Panc1 (cell line): Measurements from ENCODE around the gene TTLL5. TPM values are rescaled to one million over a fixed set of nuclear protein-coding genes. Genes with fewer than 3 reads are reported as not detected.

Experiments
- ATAC-seq: fragments of 200-7000 bp; cut with Tn5 transposase; 2 replicates; pipeline ENCODE4 v1.9.1; 2020; ENCODE audit warnings: mild to moderate bottlenecking, moderate library complexity
- BruUV-seq: library from RNA; stranded (reverse); fragments of 400-500 nt; replicated peaks from 2 replicates; lab custom pipeline; 2021; lab: Mats Ljungman, UMichigan
- CTCF ChIA-PET: fragments of 300-600 bp; sonication (Branson Sonifier 250); formaldehyde crosslinking; loops from one replicate; lab custom pipeline; 2022; ENCODE audit warnings: antibody characterized with exemption; lab: Charles Lee
- POLR2A ChIA-PET: fragments of 300-600 bp; sonication (Branson Sonifier 250); formaldehyde crosslinking; loops from one replicate; lab custom pipeline; 2022; ENCODE audit warnings: antibody characterized with exemption; lab: Charles Lee
- DNase-seq: peaks from one replicate; pipeline ENCODE4 v3.0.0-alpha.2; 2010; ENCODE audit warnings: low read depth, low spot score
- H3K27ac ChIP-seq: 2 replicates; pipeline ENCODE4 v1.5.1; 2011; ENCODE audit warnings: mild to moderate bottlenecking, low read length, inconsistent platforms
- H3K27me3 ChIP-seq: fragments of 200-500 bp; sonication (Bioruptor generic); 2 replicates; pipeline ENCODE4 v1.6.0; 2014; ENCODE audit warnings: low read length, inconsistent platforms; ENCODE audit not compliant: control insufficient read depth, insufficient read depth
- H3K36me3 ChIP-seq: fragments of 200-500 bp; sonication (Bioruptor generic); 2 replicates; pipeline ENCODE4 v1.5.1; 2014; ENCODE audit warnings: inconsistent platforms, mild to moderate bottlenecking, low read length, moderate library complexity; ENCODE audit not compliant: control insufficient read depth, insufficient read depth
- H3K4me1 ChIP-seq: 2 replicates; pipeline ENCODE4 v1.5.1; 2011; ENCODE audit warnings: inconsistent platforms, mild to moderate bottlenecking, low read length, moderate library complexity; ENCODE audit not compliant: control insufficient read depth, insufficient read depth
- H3K4me3 ChIP-seq, 2 experiments: 2 replicates each; pipeline ENCODE4 v1.5.1; 2011 to 2012; ENCODE audit warnings: low read depth in 2 of 2, low read length in 2 of 2, mild to moderate bottlenecking in 2 of 2, inconsistent platforms in 1 of 2, moderate library complexity in 1 of 2
- H3K9me3 ChIP-seq: fragments of 200-500 bp; sonication (Bioruptor generic); 2 replicates; pipeline ENCODE4 v1.5.1; 2014; ENCODE audit warnings: low read depth, mild to moderate bottlenecking, inconsistent platforms, low read length, moderate library complexity; ENCODE audit not compliant: control insufficient read depth, insufficient read depth
- POLR2AphosphoS5 ChIP-seq: IDR thresholded peaks from 2 replicates; pipeline ENCODE4 v1.6.1; 2012; ENCODE audit warnings: mild to moderate bottlenecking, low read depth, low read length, moderate library complexity
- SIN3A ChIP-seq: IDR thresholded peaks from 2 replicates; pipeline ENCODE4 v1.6.1; 2012; ENCODE audit warnings: low read depth, mild to moderate bottlenecking, low read length, moderate library complexity, borderline replicate concordance; ENCODE audit not compliant: insufficient read depth
- TCF7L2 ChIP-seq: IDR thresholded peaks from 2 replicates; pipeline ENCODE4 v1.6.1; 2011; ENCODE audit warnings: mild to moderate bottlenecking, low read depth, low read length, inconsistent platforms
- in situ Hi-C: cut with HindIII; loops from 2 replicates; pipeline ENCODE4 v1.10.0; 2016; ENCODE audit warnings: low sequenced_read_pairs, low pct_unique_long_range_greater_than_20kb
- intact Hi-C: fragments of 100-400 bp; cut with micrococcal nuclease; formaldehyde crosslinking; loops from one replicate; pipeline ENCODE4 v1.10.0; 2022; ENCODE audit not compliant: unreplicated experiment
- total RNA-seq: library from RNA; stranded (reverse); gene quantifications from one replicate; pipeline ENCODE4 v1.2.1, GENCODE V29; 2021; ENCODE audit not compliant: unreplicated experiment
- TF ChIP-seq, protein P1 (sequence below), 2 experiments: IDR thresholded peaks; 2 replicates each; pipeline ENCODE4 v1.6.1; 2011 to 2012; ENCODE audit warnings: low read depth in 2 of 2, control low read depth in 1 of 2, low read length in 1 of 2, mild to moderate bottlenecking in 1 of 2, moderate library complexity in 1 of 2; ENCODE audit not compliant: insufficient read depth in 1 of 2
- TF ChIP-seq, protein P2 (sequence below): fragments of 450-650 bp; IDR thresholded peaks from 2 replicates; pipeline ENCODE4 v1.5.1; 2017; ENCODE audit warnings: mild to moderate bottlenecking

Gene TTLL5
- total RNA-seq, 1 experiment from 2014 or later: 23.5 TPM

DNA sequence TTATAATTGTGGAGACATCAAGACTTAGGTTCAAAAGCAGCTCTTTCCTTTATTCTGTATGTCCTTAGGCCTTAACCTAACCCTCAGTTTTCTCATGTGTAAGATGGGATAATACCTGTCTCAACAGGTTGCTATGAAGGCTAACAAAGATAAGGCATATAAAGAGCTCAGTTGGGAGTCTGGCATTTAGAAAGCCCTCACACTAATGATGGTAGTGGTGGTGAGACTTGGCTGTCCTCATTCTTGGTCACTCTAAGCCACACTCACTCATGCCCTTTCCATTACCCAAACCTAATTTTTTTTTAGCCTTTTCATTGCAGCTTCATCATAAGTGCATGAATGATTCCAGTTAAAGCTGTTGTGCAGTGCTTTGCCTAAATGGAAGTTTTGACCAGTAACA lies 183.4 kb downstream of the TTLL5 start:
- in situ Hi-C loops: no loop called here
- CTCF ChIA-PET: no interaction called here
- no peak for DNase-seq

DNA sequence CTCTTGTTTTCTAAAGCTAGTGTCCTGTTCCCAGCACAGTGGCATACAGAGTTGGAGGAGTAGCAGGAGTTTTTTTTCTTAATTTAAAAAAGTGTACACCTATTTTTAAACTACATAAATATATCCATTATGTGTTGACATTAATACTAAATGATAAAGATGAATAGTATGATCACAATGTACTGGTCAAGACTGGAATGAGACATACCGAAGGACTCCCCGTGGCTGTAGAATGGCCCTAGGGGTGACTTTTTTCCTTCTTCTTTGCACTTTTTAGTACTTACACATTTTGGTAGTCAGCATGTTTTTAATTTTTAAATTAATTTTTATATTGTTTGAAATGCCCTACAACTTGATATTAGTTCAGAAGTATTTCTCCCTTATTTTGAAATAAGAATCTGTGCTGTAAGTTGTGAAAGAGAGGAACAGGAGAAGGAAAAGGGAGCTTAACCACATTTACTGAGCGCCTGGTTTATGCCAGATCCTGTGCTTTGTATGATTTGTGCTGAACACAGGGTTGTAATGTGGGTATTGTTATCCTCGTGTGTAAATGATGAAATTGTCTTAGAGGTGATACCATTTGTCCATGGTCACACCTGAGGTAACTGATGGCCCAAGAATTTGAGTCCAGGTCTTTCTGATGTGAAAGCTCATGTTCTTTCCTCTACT lies 184.2 kb downstream of the TTLL5 start:
- intact Hi-C loops: no loop called here

More for the DNA sequence above, 183.4 kb downstream of the TTLL5 start:
- Histone ChIP-seq H3K27ac (no peak overlapping the region), H3K4me3 (no peak overlapping the region), H3K27me3 (no peaks in the 10 kb centered on the region), H3K36me3 (no peaks in the 10 kb centered on the region; the same call in 1 of the 2 replicates), H3K4me1 (no peaks in the 10 kb centered on the region), H3K9me3 (no peaks in the 10 kb centered on the region)
- no peak for ATAC-seq
- TF ChIP-seq POLR2AphosphoS5 (no peak), TCF7L2 (no peak), SIN3A (no peak)
- TF ChIP-seq, protein P1, sequence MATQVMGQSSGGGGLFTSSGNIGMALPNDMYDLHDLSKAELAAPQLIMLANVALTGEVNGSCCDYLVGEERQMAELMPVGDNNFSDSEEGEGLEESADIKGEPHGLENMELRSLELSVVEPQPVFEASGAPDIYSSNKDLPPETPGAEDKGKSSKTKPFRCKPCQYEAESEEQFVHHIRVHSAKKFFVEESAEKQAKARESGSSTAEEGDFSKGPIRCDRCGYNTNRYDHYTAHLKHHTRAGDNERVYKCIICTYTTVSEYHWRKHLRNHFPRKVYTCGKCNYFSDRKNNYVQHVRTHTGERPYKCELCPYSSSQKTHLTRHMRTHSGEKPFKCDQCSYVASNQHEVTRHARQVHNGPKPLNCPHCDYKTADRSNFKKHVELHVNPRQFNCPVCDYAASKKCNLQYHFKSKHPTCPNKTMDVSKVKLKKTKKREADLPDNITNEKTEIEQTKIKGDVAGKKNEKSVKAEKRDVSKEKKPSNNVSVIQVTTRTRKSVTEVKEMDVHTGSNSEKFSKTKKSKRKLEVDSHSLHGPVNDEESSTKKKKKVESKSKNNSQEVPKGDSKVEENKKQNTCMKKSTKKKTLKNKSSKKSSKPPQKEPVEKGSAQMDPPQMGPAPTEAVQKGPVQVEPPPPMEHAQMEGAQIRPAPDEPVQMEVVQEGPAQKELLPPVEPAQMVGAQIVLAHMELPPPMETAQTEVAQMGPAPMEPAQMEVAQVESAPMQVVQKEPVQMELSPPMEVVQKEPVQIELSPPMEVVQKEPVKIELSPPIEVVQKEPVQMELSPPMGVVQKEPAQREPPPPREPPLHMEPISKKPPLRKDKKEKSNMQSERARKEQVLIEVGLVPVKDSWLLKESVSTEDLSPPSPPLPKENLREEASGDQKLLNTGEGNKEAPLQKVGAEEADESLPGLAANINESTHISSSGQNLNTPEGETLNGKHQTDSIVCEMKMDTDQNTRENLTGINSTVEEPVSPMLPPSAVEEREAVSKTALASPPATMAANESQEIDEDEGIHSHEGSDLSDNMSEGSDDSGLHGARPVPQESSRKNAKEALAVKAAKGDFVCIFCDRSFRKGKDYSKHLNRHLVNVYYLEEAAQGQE (IDR thresholded peaks at IDR 0.05; ENCODE audit: insufficient read depth in 1 of 2, low read depth in 2 of 2, low read length in 1 of 2): no peak
- TF ChIP-seq, protein P2, sequence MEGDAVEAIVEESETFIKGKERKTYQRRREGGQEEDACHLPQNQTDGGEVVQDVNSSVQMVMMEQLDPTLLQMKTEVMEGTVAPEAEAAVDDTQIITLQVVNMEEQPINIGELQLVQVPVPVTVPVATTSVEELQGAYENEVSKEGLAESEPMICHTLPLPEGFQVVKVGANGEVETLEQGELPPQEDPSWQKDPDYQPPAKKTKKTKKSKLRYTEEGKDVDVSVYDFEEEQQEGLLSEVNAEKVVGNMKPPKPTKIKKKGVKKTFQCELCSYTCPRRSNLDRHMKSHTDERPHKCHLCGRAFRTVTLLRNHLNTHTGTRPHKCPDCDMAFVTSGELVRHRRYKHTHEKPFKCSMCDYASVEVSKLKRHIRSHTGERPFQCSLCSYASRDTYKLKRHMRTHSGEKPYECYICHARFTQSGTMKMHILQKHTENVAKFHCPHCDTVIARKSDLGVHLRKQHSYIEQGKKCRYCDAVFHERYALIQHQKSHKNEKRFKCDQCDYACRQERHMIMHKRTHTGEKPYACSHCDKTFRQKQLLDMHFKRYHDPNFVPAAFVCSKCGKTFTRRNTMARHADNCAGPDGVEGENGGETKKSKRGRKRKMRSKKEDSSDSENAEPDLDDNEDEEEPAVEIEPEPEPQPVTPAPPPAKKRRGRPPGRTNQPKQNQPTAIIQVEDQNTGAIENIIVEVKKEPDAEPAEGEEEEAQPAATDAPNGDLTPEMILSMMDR: no peak
- BruUV-seq: no TSS peak
- intact Hi-C loops: no loop called here
- POLR2A ChIA-PET: no interaction called here

More for the DNA sequence above, 184.2 kb downstream of the TTLL5 start:
- POLR2A ChIA-PET: no interaction called here
- Histone ChIP-seq H3K27me3 (no peaks in the 10 kb centered on the region), H3K36me3 (no peaks in the 10 kb centered on the region; the same call in 1 of the 2 replicates), H3K4me1 (no peaks in the 10 kb centered on the region), H3K4me3 (no peak overlapping the region), H3K9me3 (no peaks in the 10 kb centered on the region), H3K27ac (no peak overlapping the region)
- TF ChIP-seq TCF7L2: no peak
- TF ChIP-seq, protein P2: no peak
- TF ChIP-seq, protein P1 (IDR thresholded peaks at IDR 0.05; ENCODE audit: insufficient read depth in 1 of 2, low read depth in 2 of 2, low read length in 1 of 2): no peak
- no peak for TF ChIP-seq SIN3A
- no peak for TF ChIP-seq POLR2AphosphoS5
- DNase-seq (no peak), ATAC-seq (no peak)
- CTCF ChIA-PET: no interaction called here
- no TSS peak for BruUV-seq
- in situ Hi-C loops: no loop called here
